Activated naive CD4-positive, alpha-beta T cell treated with anti-CD3 and anti-CD28 coated beads, Interleukin-2, amount 10 ng/mL, durations not matched to agents 7 days and 5 days (primary cell): ENCODE measurements around the gene CPZ.
"Not testable (repeated sequence)": the region's sequence is repeated elsewhere in the genome, so short reads cannot be mapped to it uniquely, and the experiment has no call there.

Experiments used
- CTCF ChIA-PET: fragments of 350-600 bp; sonication (Branson Sonifier 250); formaldehyde crosslinking; loops from one replicate; lab custom pipeline; 2021; ENCODE audit warnings: antibody characterized with exemption; lab: Charles Lee
- DNase-seq: peaks from one replicate; pipeline ENCODE4 v3.0.0-alpha.2; 2020
- H3K27ac Mint-ChIP-seq: one replicate; pipeline ENCODE4 v1.8.0; 2021; ENCODE audit warnings: mild to moderate bottlenecking, moderate library complexity, mixed read lengths
- H3K27me3 Mint-ChIP-seq: one replicate; pipeline ENCODE4 v1.8.0; 2021; ENCODE audit warnings: mild to moderate bottlenecking, mixed read lengths
- H3K36me3 Mint-ChIP-seq: one replicate; pipeline ENCODE4 v1.8.0; 2021; ENCODE audit warnings: mixed read lengths
- H3K4me1 Mint-ChIP-seq: one replicate; pipeline ENCODE4 v1.8.0; 2021; ENCODE audit warnings: mixed read lengths
- H3K4me3 Mint-ChIP-seq: one replicate; pipeline ENCODE4 v1.8.0; 2021; ENCODE audit warnings: mild to moderate bottlenecking, moderate library complexity, mixed read lengths
- H3K9me3 Mint-ChIP-seq: one replicate; pipeline ENCODE4 v1.8.0; 2021; ENCODE audit warnings: mixed read lengths

Gene CPZ

GRCh38 chr4:8645753-8646124 is 53.2 kb downstream of the CPZ start:
- CTCF ChIA-PET: no interaction called here
- no peak overlapping the region for H3K4me3 Mint-ChIP-seq
- no peaks in the 10 kb centered on the region for H3K9me3 Mint-ChIP-seq
- DNase-seq: no peak
- H3K4me1 Mint-ChIP-seq: no peaks in the 10 kb centered on the region
- no peak overlapping the region for H3K27ac Mint-ChIP-seq
- H3K27me3 Mint-ChIP-seq: no peaks in the 10 kb centered on the region
- no peaks in the 10 kb centered on the region for H3K36me3 Mint-ChIP-seq

GRCh38 chr4:8646296-8647093 is 53.9 kb downstream of the CPZ start:
- Mint-ChIP-seq H3K27ac (no peak overlapping the region), H3K4me3 (no peak overlapping the region), H3K36me3 (no peaks in the 10 kb centered on the region), H3K4me1 (no peaks in the 10 kb centered on the region), H3K9me3 (no peaks in the 10 kb centered on the region), H3K27me3 (no peaks in the 10 kb centered on the region)
- no peak for DNase-seq
- CTCF ChIA-PET: no interaction called here

GRCh38 chr4:8647094-8647570 is 54.6 kb downstream of the CPZ start:
- H3K4me1 Mint-ChIP-seq: no peaks in the 10 kb centered on the region
- no peak overlapping the region for H3K27ac Mint-ChIP-seq
- no peaks in the 10 kb centered on the region for H3K27me3 Mint-ChIP-seq
- H3K36me3 Mint-ChIP-seq: no peaks in the 10 kb centered on the region
- H3K4me3 Mint-ChIP-seq: no peak overlapping the region
- CTCF ChIA-PET: no interaction called here
- DNase-seq: no peak
- no peaks in the 10 kb centered on the region for H3K9me3 Mint-ChIP-seq

GRCh38 chr4:8647626-8648025 is 55.1 kb downstream of the CPZ start:
- Mint-ChIP-seq H3K9me3 (no peaks in the 10 kb centered on the region), H3K27ac (no peak overlapping the region), H3K36me3 (no peaks in the 10 kb centered on the region), H3K4me1 (no peaks in the 10 kb centered on the region), H3K27me3 (no peaks in the 10 kb centered on the region), H3K4me3 (no peak overlapping the region)
- DNase-seq: no peak
- CTCF ChIA-PET: no interaction called here

- CTCF ChIA-PET: no interaction called here
- H3K27ac Mint-ChIP-seq: no peak overlapping the region
- no peaks in the 10 kb centered on the region for H3K27me3 Mint-ChIP-seq
- no peaks in the 10 kb centered on the region for H3K4me1 Mint-ChIP-seq
- no peaks in the 10 kb centered on the region for H3K36me3 Mint-ChIP-seq
- H3K9me3 Mint-ChIP-seq: no peaks in the 10 kb centered on the region
- H3K4me3 Mint-ChIP-seq: no peak overlapping the region
- no peak for DNase-seq
These were observed 55.7 kb downstream of the CPZ start for GRCh38 chr4:8648296-8648695.

GRCh38 chr4:8648816-8649630 is 56.5 kb downstream of the CPZ start:
- Mint-ChIP-seq H3K4me1 (no peaks in the 10 kb centered on the region), H3K27ac (no peak overlapping the region), H3K9me3 (peaks cover 1% of the 10 kb centered on the region), H3K4me3 (no peak overlapping the region), H3K27me3 (no peaks in the 10 kb centered on the region), H3K36me3 (no peaks in the 10 kb centered on the region)
- CTCF ChIA-PET: no interaction called here
- peak; percentile 11 for DNase-seq

- Mint-ChIP-seq H3K4me3 (no peak overlapping the region), H3K27me3 (no peaks in the 10 kb centered on the region), H3K36me3 (no peaks in the 10 kb centered on the region), H3K4me1 (no peaks in the 10 kb centered on the region), H3K27ac (no peak overlapping the region), H3K9me3 (peaks cover 6% of the 10 kb centered on the region)
- DNase-seq: no peak
- CTCF ChIA-PET: no interaction called here
These were observed 57.2 kb downstream of the CPZ start for GRCh38 chr4:8649631-8650361.

- Mint-ChIP-seq H3K27ac (no peak overlapping the region), H3K9me3 (peaks cover 8% of the 10 kb centered on the region), H3K4me1 (no peaks in the 10 kb centered on the region), H3K27me3 (no peaks in the 10 kb centered on the region), H3K36me3 (no peaks in the 10 kb centered on the region), H3K4me3 (no peak overlapping the region)
- DNase-seq: peak; percentile 8
- CTCF ChIA-PET: no interaction called here
These were observed 59.2 kb downstream of the CPZ start for GRCh38 chr4:8651661-8652180.

- peak; percentile 18 for DNase-seq
- Mint-ChIP-seq H3K36me3 (no peaks in the 10 kb centered on the region), H3K4me1 (no peaks in the 10 kb centered on the region), H3K27ac (no peak overlapping the region), H3K4me3 (no peak overlapping the region), H3K27me3 (no peaks in the 10 kb centered on the region), H3K9me3 (peaks cover 8% of the 10 kb centered on the region)
- CTCF ChIA-PET: no interaction called here
These were observed 59.9 kb downstream of the CPZ start for GRCh38 chr4:8652181-8653078.

GRCh38 chr4:8653326-8654000 is 60.9 kb downstream of the CPZ start:
- H3K4me1 Mint-ChIP-seq: no peaks in the 10 kb centered on the region
- H3K4me3 Mint-ChIP-seq: no peak overlapping the region
- no peak for DNase-seq
- no peak overlapping the region for H3K27ac Mint-ChIP-seq
- H3K36me3 Mint-ChIP-seq: no peaks in the 10 kb centered on the region
- CTCF ChIA-PET: no interaction called here
- H3K27me3 Mint-ChIP-seq: no peaks in the 10 kb centered on the region
- H3K9me3 Mint-ChIP-seq: peaks cover 8% of the 10 kb centered on the region

GRCh38 chr4:8654139-8654538 is 61.6 kb downstream of the CPZ start:
- H3K4me3 Mint-ChIP-seq, H3K36me3 Mint-ChIP-seq, CTCF ChIA-PET, H3K27ac Mint-ChIP-seq, H3K4me1 Mint-ChIP-seq, H3K27me3 Mint-ChIP-seq, H3K9me3 Mint-ChIP-seq: not testable (repeated sequence)
- DNase-seq: peak; percentile 12

- H3K36me3 Mint-ChIP-seq: no peaks in the 10 kb centered on the region
- H3K9me3 Mint-ChIP-seq: peaks cover 8% of the 10 kb centered on the region
- no peaks in the 10 kb centered on the region for H3K4me1 Mint-ChIP-seq
- H3K27me3 Mint-ChIP-seq: no peaks in the 10 kb centered on the region
- no peak overlapping the region for H3K27ac Mint-ChIP-seq
- peak; percentile 13 for DNase-seq
- H3K4me3 Mint-ChIP-seq: no peak overlapping the region
- CTCF ChIA-PET: no interaction called here
These were observed 63.0 kb downstream of the CPZ start for GRCh38 chr4:8655411-8656184.

- CTCF ChIA-PET: no interaction called here
- DNase-seq: no peak
- Mint-ChIP-seq H3K36me3 (no peaks in the 10 kb centered on the region), H3K4me3 (no peak overlapping the region), H3K27me3 (no peaks in the 10 kb centered on the region), H3K4me1 (no peaks in the 10 kb centered on the region), H3K9me3 (peaks cover 8% of the 10 kb centered on the region), H3K27ac (no peak overlapping the region)
These were observed 63.6 kb downstream of the CPZ start for GRCh38 chr4:8656185-8656517.
